Stomach (tissue), 4 donors: ENCODE measurements around the gene TEPSIN.

Source experiments
- EP300 ChIP-seq: sonication (generic); formaldehyde crosslinking; IDR thresholded peaks from one replicate; pipeline ENCODE4 v1.6.1; 2017; ENCODE audit warnings: antibody characterized with exemption
- TF ChIP-seq, protein P1 (sequence below), 7 experiments: fragments of 450-650 bp in 4 of 7; fragments of 200-600 bp in 3 of 7; sonication (generic) in 3 of 7; IDR thresholded peaks; one replicate each; pipeline ENCODE4 v1.5.1; 2016 to 2019; ENCODE audit warnings: antibody characterized with exemption in 7 of 7, control low read depth in 2 of 7, mild to moderate bottlenecking in 1 of 7

DNA sequence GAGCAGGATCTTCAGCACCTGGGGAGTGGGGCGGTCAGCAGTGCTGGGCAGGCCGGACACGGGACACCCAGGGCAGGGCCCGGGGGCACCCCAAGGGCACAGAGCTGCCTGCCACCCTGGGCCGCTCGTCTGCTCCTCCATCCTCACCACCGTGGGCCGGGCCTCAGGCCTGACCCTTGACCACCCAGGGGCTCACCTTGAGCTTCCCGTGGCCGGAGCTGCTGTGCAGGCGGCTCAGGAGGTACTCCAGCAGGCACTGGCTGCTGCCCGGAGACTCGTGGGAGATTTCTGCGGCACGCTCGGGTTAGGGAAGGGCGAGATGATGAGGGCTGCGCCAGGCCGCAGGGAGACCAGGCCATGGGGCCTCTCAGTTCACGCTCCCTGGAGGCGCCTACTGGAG lies 2.1 kb downstream of the TEPSIN start:
- TF ChIP-seq EP300: no peak
- TF ChIP-seq, protein P1, sequence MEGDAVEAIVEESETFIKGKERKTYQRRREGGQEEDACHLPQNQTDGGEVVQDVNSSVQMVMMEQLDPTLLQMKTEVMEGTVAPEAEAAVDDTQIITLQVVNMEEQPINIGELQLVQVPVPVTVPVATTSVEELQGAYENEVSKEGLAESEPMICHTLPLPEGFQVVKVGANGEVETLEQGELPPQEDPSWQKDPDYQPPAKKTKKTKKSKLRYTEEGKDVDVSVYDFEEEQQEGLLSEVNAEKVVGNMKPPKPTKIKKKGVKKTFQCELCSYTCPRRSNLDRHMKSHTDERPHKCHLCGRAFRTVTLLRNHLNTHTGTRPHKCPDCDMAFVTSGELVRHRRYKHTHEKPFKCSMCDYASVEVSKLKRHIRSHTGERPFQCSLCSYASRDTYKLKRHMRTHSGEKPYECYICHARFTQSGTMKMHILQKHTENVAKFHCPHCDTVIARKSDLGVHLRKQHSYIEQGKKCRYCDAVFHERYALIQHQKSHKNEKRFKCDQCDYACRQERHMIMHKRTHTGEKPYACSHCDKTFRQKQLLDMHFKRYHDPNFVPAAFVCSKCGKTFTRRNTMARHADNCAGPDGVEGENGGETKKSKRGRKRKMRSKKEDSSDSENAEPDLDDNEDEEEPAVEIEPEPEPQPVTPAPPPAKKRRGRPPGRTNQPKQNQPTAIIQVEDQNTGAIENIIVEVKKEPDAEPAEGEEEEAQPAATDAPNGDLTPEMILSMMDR (IDR thresholded peaks at IDR 0.05): no peak
